Bronchial epithelial cell (primary cell): ENCODE data around the gene MTMR12. TPM values are rescaled to one million over a fixed set of nuclear protein-coding genes. Genes with fewer than 3 reads are reported as not detected.

Experiments used
- DNase-seq: peaks from one replicate; pipeline ENCODE4 v3.0.0-alpha.2; 2010; ENCODE audit warnings: low read depth
- FAIRE-seq: peaks from 2 replicates; lab custom pipeline; 2011; peaks lifted over from hg19 to GRCh38; lab: Jason Lieb, UNC
- H3K27me3 ChIP-seq: 2 replicates; pipeline ENCODE4 v1.5.1; 2011; ENCODE audit warnings: low read length; ENCODE audit not compliant: control insufficient read depth, insufficient read depth
- H3K36me3 ChIP-seq: 2 replicates; pipeline ENCODE4 v1.5.1; 2011; ENCODE audit warnings: low read length; ENCODE audit not compliant: control insufficient read depth, insufficient read depth
- H3K4me3 ChIP-seq: 2 replicates; pipeline ENCODE4 v1.5.1; 2011; ENCODE audit warnings: mild to moderate bottlenecking, low read depth, low read length, control low read depth
- CTCF ChIP-seq: IDR thresholded peaks from 2 replicates; pipeline ENCODE4 v1.5.1; 2011; ENCODE audit warnings: mild to moderate bottlenecking, moderate library complexity, low read length, control low read depth, inconsistent platforms; ENCODE audit not compliant: insufficient read depth, severe bottlenecking
- total RNA-seq: library from RNA; depleted of rRNA; stranded (reverse); fragments of >200 nt; gene quantifications from 2 replicates; pipeline ENCODE4 v1.2.1, GENCODE V29; 2014

The MTMR12 gene
- total RNA-seq, 1 donor from 2014 or later, result 15.8 TPM

DNA sequence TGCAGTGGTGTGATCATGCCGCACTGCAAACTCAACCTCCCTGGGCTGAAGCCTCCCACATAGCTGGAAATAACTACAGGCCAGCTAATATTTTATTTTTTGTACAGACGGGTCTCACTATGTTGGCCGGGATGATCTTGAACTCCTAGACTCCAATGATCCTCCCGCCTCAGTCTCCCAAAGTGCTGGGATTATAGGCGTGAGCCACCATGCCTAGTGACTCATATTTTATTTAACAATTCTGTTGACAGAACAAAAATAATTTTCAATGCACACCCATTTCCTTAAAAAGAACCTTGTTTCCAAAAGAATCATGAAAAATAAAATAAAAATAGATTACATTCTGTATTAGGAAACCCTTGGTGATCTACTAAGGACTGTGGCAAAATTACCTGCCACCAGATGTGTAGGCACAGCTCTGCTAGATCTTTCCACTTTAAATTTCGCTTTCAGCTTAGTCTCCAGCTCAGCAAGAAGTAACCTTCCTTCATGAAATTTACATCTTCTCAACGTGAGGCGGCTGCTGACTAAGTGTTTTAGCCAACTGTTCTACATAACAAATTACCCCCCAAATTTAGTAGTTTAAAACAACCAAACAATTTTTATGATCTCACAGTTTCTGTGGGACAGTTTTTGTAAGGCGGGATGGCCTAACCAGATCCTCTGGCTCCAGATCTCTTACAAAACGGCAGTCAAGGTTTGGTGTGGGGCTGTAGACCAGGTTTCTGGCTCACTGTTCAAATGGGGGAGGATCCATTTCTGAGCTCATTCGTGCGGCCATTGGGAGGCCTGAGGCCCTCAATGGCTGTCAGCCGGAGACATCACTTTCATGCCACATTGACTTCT lies 106.0 kb downstream of the MTMR12 start:
- FAIRE-seq, result no peak
- TF ChIP-seq CTCF, result no peak
- H3K27me3 ChIP-seq, result no peaks in the 10 kb centered on the region
- DNase-seq, result no peak
- H3K36me3 ChIP-seq, result no peaks in the 10 kb centered on the region
- no peak overlapping the region for H3K4me3 ChIP-seq

- FAIRE-seq, result no peak
- no peak for TF ChIP-seq CTCF
- H3K27me3 ChIP-seq, result no peaks in the 10 kb centered on the region
- no peak overlapping the region for H3K4me3 ChIP-seq
- H3K36me3 ChIP-seq, result no peaks in the 10 kb centered on the region
- DNase-seq, result no peak
These were observed 106.7 kb downstream of the MTMR12 start for GRCh38 chr5:32206053-32206452.

DNA sequence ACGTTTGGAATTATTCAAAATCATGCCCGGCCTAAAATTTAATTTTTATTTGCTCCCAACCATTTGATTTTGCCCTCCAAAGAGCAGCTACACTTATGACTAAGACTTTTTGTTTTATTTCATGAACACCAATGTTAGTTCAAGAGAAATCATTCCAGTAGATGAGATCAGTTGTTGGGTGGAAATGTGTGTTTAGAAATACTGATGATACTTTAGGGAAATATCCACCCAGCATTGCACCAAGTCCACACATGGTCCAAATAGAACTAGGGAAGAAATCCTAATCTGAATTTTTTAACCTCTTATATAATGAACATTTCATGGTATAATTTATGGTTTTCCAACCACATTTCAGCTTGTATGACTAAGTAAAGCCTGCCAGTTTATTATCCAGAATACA lies 110.3 kb downstream of the MTMR12 start:
- H3K4me3 ChIP-seq, result no peak overlapping the region
- H3K27me3 ChIP-seq, result no peaks in the 10 kb centered on the region
- H3K36me3 ChIP-seq, result no peaks in the 10 kb centered on the region
- TF ChIP-seq CTCF, result no peak
- DNase-seq (no peak), FAIRE-seq (no peak)

GRCh38 chr5:32201122-32201753 lies 111.5 kb downstream of the MTMR12 start:
- DNase-seq (peak; percentile 58), FAIRE-seq (no peak)
- Histone ChIP-seq H3K4me3 (no peak overlapping the region), H3K27me3 (no peaks in the 10 kb centered on the region), H3K36me3 (no peaks in the 10 kb centered on the region)
- no peak for TF ChIP-seq CTCF

DNA sequence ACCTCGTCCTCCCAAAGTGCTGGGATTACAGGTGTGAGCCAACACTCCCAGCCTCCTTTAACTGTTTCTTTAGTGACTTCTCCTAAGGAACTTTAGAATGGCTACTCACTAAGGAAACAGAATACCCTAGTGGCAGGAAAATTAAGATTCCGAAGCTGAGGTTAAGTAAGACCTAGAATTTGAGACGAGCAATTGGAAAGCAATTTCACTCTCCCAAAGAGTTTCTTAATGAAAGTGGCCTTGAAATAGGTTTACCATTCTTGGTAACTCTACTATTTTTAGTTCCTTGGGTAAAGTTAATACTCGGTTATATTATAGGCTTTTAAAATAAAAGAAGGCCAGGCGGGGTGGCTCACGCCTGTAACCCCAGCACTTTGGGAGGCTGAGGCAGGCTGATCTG lies 115.7 kb downstream of the MTMR12 start:
- FAIRE-seq (no peak), DNase-seq (no peak)
- Histone ChIP-seq H3K36me3 (no peaks in the 10 kb centered on the region), H3K4me3 (no peak overlapping the region), H3K27me3 (no peaks in the 10 kb centered on the region)
- TF ChIP-seq CTCF, result no peak
